Regular cardiac myocyte (primary cell): ENCODE data around the gene MTCL1. TPM values are rescaled to one million over a fixed set of nuclear protein-coding genes. Genes with fewer than 3 reads are reported as not detected.

Source experiments
- total RNA-seq: library from RNA; depleted of rRNA; stranded (reverse); fragments of >200 nt; gene quantifications from 2 replicates; pipeline ENCODE4 v1.2.3, GENCODE V29; 2014

Gene MTCL1
- 21.7 and 25.1 TPM in 2 replicates for total RNA-seq

GRCh38 chr18:8705238-8705960 lies at the start of gene MTCL1:
Gene MTCL1 (plus strand): TSS chr18:8705556. CDS start chr18:8705661, 105 bp downstream.

Other genes starting within 250 kb of the MTCL1 start
- 67.3 and 76.4 TPM in 2 replicates for gene RAB12, start 96.1 kb upstream of the MTCL1 start, total RNA-seq